ENCODE data around the gene LIM2.

LIM2 gene

GRCh38 chr19:51365211-51365964 is 22.4 kb downstream of the LIM2 start (continued):
- TF ChIP-seq, protein P1, sequence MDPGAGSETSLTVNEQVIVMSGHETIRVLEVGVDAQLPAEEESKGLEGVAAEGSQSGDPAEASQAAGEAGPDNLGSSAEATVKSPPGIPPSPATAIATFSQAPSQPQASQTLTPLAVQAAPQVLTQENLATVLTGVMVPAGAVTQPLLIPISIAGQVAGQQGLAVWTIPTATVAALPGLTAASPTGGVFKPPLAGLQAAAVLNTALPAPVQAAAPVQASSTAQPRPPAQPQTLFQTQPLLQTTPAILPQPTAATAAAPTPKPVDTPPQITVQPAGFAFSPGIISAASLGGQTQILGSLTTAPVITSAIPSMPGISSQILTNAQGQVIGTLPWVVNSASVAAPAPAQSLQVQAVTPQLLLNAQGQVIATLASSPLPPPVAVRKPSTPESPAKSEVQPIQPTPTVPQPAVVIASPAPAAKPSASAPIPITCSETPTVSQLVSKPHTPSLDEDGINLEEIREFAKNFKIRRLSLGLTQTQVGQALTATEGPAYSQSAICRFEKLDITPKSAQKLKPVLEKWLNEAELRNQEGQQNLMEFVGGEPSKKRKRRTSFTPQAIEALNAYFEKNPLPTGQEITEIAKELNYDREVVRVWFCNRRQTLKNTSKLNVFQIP (CRISPR knock-in tag; IDR thresholded peaks at IDR 0.05; ENCODE audit: borderline replicate concordance, low read depth), result no peak
- TF ChIP-seq ESRRG (CRISPR knock-in tag; IDR thresholded peaks at IDR 0.05) (no peak), PPARA (CRISPR knock-in tag; IDR thresholded peaks at IDR 0.05; ENCODE audit: borderline replicate concordance) (no peak)

GRCh38 chr19:51364200-51365106 is 23.3 kb downstream of the LIM2 start:
- TF ChIP-seq PPARA (CRISPR knock-in tag; IDR thresholded peaks at IDR 0.05; ENCODE audit: borderline replicate concordance) (no peak), RARB (CRISPR knock-in tag; IDR thresholded peaks at IDR 0.05) (no peak), ISL1 (CRISPR knock-in tag; IDR thresholded peaks at IDR 0.05) (no peak), ZC3H10 (CRISPR knock-in tag; IDR thresholded peaks at IDR 0.05) (no peak), BACH2 (CRISPR knock-in tag; IDR thresholded peaks at IDR 0.05; ENCODE audit: borderline replicate concordance) (no peak), TCF4 (CRISPR knock-in tag; IDR thresholded peaks at IDR 0.05; ENCODE audit: borderline replicate concordance) (no peak), ZNF8 (CRISPR knock-in tag; IDR thresholded peaks at IDR 0.05) (no peak), ZNF70 (CRISPR knock-in tag; IDR thresholded peaks at IDR 0.05) (no peak), SNAI2 (CRISPR knock-in tag; IDR thresholded peaks at IDR 0.05) (no peak), OSR1 (CRISPR knock-in tag; IDR thresholded peaks at IDR 0.05) (no peak), CREB5 (CRISPR knock-in tag; IDR thresholded peaks at IDR 0.05; ENCODE audit: low read depth) (no peak), CSDC2 (CRISPR knock-in tag; IDR thresholded peaks at IDR 0.05) (no peak), ESRRG (CRISPR knock-in tag; IDR thresholded peaks at IDR 0.05) (no peak)
- TF ChIP-seq, protein P1 (CRISPR knock-in tag; IDR thresholded peaks at IDR 0.05; ENCODE audit: borderline replicate concordance, low read depth), result no peak
- TF ChIP-seq, protein P2, sequence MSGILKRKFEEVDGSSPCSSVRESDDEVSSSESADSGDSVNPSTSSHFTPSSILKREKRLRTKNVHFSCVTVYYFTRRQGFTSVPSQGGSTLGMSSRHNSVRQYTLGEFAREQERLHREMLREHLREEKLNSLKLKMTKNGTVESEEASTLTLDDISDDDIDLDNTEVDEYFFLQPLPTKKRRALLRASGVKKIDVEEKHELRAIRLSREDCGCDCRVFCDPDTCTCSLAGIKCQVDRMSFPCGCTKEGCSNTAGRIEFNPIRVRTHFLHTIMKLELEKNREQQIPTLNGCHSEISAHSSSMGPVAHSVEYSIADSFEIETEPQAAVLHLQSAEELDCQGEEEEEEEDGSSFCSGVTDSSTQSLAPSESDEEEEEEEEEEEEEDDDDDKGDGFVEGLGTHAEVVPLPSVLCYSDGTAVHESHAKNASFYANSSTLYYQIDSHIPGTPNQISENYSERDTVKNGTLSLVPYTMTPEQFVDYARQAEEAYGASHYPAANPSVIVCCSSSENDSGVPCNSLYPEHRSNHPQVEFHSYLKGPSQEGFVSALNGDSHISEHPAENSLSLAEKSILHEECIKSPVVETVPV (CRISPR knock-in tag; IDR thresholded peaks at IDR 0.05), result no peak
- TF ChIP-seq, protein P3, sequence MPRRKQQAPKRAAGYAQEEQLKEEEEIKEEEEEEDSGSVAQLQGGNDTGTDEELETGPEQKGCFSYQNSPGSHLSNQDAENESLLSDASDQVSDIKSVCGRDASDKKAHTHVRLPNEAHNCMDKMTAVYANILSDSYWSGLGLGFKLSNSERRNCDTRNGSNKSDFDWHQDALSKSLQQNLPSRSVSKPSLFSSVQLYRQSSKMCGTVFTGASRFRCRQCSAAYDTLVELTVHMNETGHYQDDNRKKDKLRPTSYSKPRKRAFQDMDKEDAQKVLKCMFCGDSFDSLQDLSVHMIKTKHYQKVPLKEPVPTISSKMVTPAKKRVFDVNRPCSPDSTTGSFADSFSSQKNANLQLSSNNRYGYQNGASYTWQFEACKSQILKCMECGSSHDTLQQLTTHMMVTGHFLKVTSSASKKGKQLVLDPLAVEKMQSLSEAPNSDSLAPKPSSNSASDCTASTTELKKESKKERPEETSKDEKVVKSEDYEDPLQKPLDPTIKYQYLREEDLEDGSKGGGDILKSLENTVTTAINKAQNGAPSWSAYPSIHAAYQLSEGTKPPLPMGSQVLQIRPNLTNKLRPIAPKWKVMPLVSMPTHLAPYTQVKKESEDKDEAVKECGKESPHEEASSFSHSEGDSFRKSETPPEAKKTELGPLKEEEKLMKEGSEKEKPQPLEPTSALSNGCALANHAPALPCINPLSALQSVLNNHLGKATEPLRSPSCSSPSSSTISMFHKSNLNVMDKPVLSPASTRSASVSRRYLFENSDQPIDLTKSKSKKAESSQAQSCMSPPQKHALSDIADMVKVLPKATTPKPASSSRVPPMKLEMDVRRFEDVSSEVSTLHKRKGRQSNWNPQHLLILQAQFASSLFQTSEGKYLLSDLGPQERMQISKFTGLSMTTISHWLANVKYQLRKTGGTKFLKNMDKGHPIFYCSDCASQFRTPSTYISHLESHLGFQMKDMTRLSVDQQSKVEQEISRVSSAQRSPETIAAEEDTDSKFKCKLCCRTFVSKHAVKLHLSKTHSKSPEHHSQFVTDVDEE (CRISPR knock-in tag; IDR thresholded peaks at IDR 0.05), result no peak
- TF ChIP-seq, protein P4, sequence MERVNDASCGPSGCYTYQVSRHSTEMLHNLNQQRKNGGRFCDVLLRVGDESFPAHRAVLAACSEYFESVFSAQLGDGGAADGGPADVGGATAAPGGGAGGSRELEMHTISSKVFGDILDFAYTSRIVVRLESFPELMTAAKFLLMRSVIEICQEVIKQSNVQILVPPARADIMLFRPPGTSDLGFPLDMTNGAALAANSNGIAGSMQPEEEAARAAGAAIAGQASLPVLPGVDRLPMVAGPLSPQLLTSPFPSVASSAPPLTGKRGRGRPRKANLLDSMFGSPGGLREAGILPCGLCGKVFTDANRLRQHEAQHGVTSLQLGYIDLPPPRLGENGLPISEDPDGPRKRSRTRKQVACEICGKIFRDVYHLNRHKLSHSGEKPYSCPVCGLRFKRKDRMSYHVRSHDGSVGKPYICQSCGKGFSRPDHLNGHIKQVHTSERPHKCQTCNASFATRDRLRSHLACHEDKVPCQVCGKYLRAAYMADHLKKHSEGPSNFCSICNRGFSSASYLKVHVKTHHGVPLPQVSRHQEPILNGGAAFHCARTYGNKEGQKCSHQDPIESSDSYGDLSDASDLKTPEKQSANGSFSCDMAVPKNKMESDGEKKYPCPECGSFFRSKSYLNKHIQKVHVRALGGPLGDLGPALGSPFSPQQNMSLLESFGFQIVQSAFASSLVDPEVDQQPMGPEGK (CRISPR knock-in tag; IDR thresholded peaks at IDR 0.05; ENCODE audit: borderline replicate concordance), result no peak
- no peak for ATAC-seq

Measured in SK-N-SH treated with all-trans-retinoic acid at 6 μM for 48 hours (cell line).